ENCODE measurements around the gene DHH. TPM values are rescaled to one million over a fixed set of nuclear protein-coding genes. Genes with fewer than 3 reads are reported as not detected.

The DHH gene
- total RNA-seq, 1 experiment from 2014 or later = 0.15 TPM

GRCh38 chr12:49060237-49061156 lies 34.1 kb downstream of the DHH start, which contains the start of gene KMT2D:
Gene KMT2D, minus strand, starts transcription at chr12:49060794. Its CDS starts 5,470 bp downstream, at chr12:49055324.
- ATAC-seq (peak; percentile 64), DNase-seq (ENCODE audit: low spot score) (peak; percentile 92)
- Mint-ChIP-seq H3K4me1 (peaks cover 47% of the 10 kb centered on the region), H3K36me3 (peaks cover 8% of the 10 kb centered on the region), H3K27me3 (ENCODE audit: low read depth) (no peaks in the 10 kb centered on the region), H3K9me3 (no peaks in the 10 kb centered on the region), H3K4me3 (peak within 1 kb of the TSS; percentile 96), H3K27ac (peak within 1 kb of the TSS; percentile 92)
- ChIA-PET POLR2A (interaction anchor here (1.0 kb wide), 1 partner anchor 46 kb away, joined by 3 read pairs; no protein-coding TSS in a partner anchor), CTCF (interaction anchor here (1.0 to 3.2 kb wide), 3 partner anchors 17 to 34 kb away, joined by 3 to 17 read pairs (median 4); partner anchors contain the start of gene DHH)
- TF ChIP-seq SMAD3 (CRISPR knock-in tag; IDR thresholded peaks at IDR 0.05; ENCODE audit: borderline replicate concordance) (no peak), ZBTB21 (CRISPR knock-in tag; IDR thresholded peaks at IDR 0.05; ENCODE audit: borderline replicate concordance) (peak; percentile 64; the same call in 1 of the 2 replicates), ZNF532 (CRISPR knock-in tag; IDR thresholded peaks at IDR 0.05; ENCODE audit: borderline replicate concordance) (no peak), TEAD1 (CRISPR knock-in tag; IDR thresholded peaks at IDR 0.05) (0 out of 2 replicates have a peak, but pooled peaks have one; percentile 22), FOXJ3 (CRISPR knock-in tag; IDR thresholded peaks at IDR 0.05; ENCODE audit: borderline replicate concordance) (no peak), MYBL2 (CRISPR knock-in tag; IDR thresholded peaks at IDR 0.05) (peak; percentile 93), IRF1 (CRISPR knock-in tag; IDR thresholded peaks at IDR 0.05) (0 out of 2 replicates have a peak, but pooled peaks have one; percentile 6), NFATC4 (CRISPR knock-in tag; IDR thresholded peaks at IDR 0.05) (no peak), OVOL2 (CRISPR knock-in tag; IDR thresholded peaks at IDR 0.05; ENCODE audit: borderline replicate concordance) (no peak), CDX4 (CRISPR knock-in tag; IDR thresholded peaks at IDR 0.05; ENCODE audit: borderline replicate concordance) (no peak), ZNF423 (CRISPR knock-in tag; IDR thresholded peaks at IDR 0.05) (peak; percentile 19; the same call in 1 of the 2 replicates), ZNF425 (CRISPR knock-in tag; conservative IDR thresholded peaks at IDR 0.05) (no peak), STAT6 (CRISPR knock-in tag; conservative IDR thresholded peaks at IDR 0.05; ENCODE audit: low read depth) (no peak; the same call in 1 of the 2 replicates), GRHL2 (CRISPR knock-in tag; IDR thresholded peaks at IDR 0.05; ENCODE audit: insufficient replicate concordance, severe bottlenecking) (no peak), ATF3 (CRISPR knock-in tag; conservative IDR thresholded peaks at IDR 0.05) (no peak), CREB1 (CRISPR knock-in tag; IDR thresholded peaks at IDR 0.05) (peak; percentile 46; the same call in 1 of the 2 replicates), ZMAT4 (CRISPR knock-in tag; IDR thresholded peaks at IDR 0.05) (no peak), E2F5 (CRISPR knock-in tag; IDR thresholded peaks at IDR 0.05) (no peak)
